ENCODE data around the gene NIPBL.

NIPBL gene

DNA sequence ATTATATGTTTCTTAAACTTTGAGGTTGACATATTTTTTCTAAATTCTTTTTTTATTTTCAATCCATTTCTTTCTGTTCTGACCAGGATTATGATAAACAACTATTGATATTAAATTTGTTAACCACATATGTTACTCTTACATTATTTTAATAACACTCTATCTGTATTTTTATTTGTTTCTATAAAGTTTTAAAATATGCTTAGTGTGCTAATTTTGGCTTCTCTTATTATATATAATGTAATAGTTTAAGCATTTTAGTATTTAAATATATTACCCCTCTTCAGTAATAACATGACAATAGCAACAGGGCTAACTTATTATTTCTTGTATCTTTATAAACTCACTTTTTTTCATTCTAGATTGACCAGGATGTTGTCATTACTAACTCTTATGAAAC, 137.8 kb downstream of the NIPBL start:
- ATAC-seq (replicated peaks) (no peak), DNase-seq (no peak)
- no peaks in the 10 kb centered on the region for H3K27me3 Mint-ChIP-seq
- peaks cover 15 to 26% of the 10 kb centered on the region in 2 donors for H3K36me3 Mint-ChIP-seq
- no peaks in the 10 kb centered on the region for H3K9me3 Mint-ChIP-seq
- H3K4me1 Mint-ChIP-seq: no peaks in the 10 kb centered on the region
- H3K4me3 Mint-ChIP-seq: no peak overlapping the region
- no peak overlapping the region for H3K27ac Mint-ChIP-seq

DNA sequence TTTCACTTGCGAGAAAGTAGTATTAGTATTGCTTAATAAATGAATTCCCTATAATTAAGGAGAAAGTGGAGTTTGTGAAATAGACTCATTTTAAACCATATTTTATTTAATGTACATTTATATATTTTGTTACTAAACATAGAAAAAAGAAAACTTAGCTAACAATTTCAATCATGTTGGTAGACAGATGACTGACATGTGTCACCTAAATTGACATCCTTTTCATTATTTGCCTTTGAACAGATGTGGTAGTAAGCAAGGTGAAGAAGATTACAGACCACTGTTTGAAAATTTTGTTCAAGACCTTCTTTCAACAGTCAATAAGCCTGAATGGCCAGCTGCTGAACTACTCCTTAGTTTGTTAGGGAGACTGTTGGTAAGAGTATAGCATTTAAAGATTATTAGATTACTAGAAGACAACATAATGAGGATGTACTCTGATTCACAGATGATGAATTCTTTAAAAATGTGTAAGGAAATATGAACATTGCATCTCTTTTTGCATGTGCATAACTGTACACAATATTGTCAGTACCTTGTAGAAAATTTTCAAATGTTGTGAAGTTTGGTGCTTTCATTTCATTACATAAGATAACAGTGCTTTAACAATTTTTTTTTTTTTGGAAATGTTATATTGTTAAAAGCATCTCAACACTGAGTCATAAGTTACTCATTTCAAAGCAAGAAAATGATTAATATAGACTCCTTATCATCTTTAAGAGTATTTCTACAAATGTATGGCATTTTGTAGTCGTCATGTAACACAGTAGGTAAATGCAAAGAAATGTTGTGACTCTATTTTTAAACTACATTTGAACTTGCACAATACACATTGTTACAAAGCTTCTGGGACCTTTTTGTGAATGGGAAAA, 139.5 kb downstream of the NIPBL start:
- Mint-ChIP-seq H3K36me3 (peaks cover 16 to 32% of the 10 kb centered on the region in 2 donors), H3K4me1 (no peaks in the 10 kb centered on the region), H3K27ac (no peak overlapping the region), H3K27me3 (no peaks in the 10 kb centered on the region), H3K9me3 (no peaks in the 10 kb centered on the region), H3K4me3 (no peak overlapping the region)
- no peak for DNase-seq
- ATAC-seq (replicated peaks): no peak

DNA sequence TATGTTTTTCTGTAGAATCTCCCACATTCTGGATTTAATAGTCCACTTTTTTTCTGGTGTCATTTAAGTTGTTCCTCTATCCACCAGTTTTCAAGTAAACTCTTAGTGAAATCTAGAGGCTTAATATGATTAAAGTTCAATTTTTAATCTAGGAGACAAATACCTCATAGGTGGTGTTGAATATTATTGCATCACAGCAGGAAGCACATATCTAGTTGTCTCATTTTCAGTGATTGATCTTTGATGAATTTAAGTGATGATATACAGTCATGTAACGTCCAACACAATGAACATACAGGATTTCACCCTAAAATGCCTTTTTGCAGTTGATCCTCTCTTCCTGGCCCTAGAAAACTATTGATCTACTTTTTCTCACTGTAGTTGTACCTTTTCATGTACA, 152.3 kb downstream of the NIPBL start:
- H3K36me3 Mint-ChIP-seq: peaks cover 16 to 28% of the 10 kb centered on the region in 2 donors

GRCh38 chr5:37029436-37029835, 152.9 kb downstream of the NIPBL start:
- Mint-ChIP-seq H3K36me3 (peaks cover 20 to 29% of the 10 kb centered on the region in 2 donors), H3K9me3 (no peaks in the 10 kb centered on the region), H3K27ac (no peak overlapping the region), H3K4me1 (peaks cover 0 to 4% of the 10 kb centered on the region in 2 donors), H3K4me3 (no peak overlapping the region), H3K27me3 (no peaks in the 10 kb centered on the region)
- ATAC-seq (replicated peaks): no peak
- DNase-seq: no peak

More for the DNA sequence above, 152.3 kb downstream of the NIPBL start:
- ATAC-seq (replicated peaks) (no peak), DNase-seq (no peak)
- Mint-ChIP-seq H3K27me3 (no peaks in the 10 kb centered on the region), H3K4me3 (no peak overlapping the region), H3K4me1 (no peaks in the 10 kb centered on the region), H3K27ac (no peak overlapping the region), H3K9me3 (no peaks in the 10 kb centered on the region)

- ATAC-seq (replicated peaks): peak in 1 of 2 donors; percentile 45
- Mint-ChIP-seq H3K27ac (peak overlapping the region; percentile 71), H3K36me3 (peaks cover 21% of the 10 kb centered on the region in 2 donors), H3K4me1 (peaks cover 6 to 19% of the 10 kb centered on the region in 2 donors), H3K27me3 (no peaks in the 10 kb centered on the region), H3K9me3 (no peaks in the 10 kb centered on the region), H3K4me3 (no peak overlapping the region)
- no peak for DNase-seq
These were observed 158.4 kb downstream of the NIPBL start for GRCh38 chr5:37034955-37035354.

- DNase-seq (no peak), ATAC-seq (replicated peaks) (no peak)
- H3K27ac Mint-ChIP-seq: peak overlapping the region; percentile 31
- peaks cover 17 to 23% of the 10 kb centered on the region in 2 donors for H3K36me3 Mint-ChIP-seq
- H3K27me3 Mint-ChIP-seq: no peaks in the 10 kb centered on the region
- no peaks in the 10 kb centered on the region for H3K9me3 Mint-ChIP-seq
- peak overlapping the region in 1 of 2 donors; percentile 7 for H3K4me3 Mint-ChIP-seq
- peaks cover 6 to 19% of the 10 kb centered on the region in 2 donors for H3K4me1 Mint-ChIP-seq
These were observed 161.3 kb downstream of the NIPBL start for GRCh38 chr5:37037840-37038239.

- Mint-ChIP-seq H3K9me3 (no peaks in the 10 kb centered on the region), H3K4me1 (peaks cover 6 to 13% of the 10 kb centered on the region in 2 donors)
These were observed 163.3 kb downstream of the NIPBL start for GRCh38 chr5:37039824-37040223.

DNA sequence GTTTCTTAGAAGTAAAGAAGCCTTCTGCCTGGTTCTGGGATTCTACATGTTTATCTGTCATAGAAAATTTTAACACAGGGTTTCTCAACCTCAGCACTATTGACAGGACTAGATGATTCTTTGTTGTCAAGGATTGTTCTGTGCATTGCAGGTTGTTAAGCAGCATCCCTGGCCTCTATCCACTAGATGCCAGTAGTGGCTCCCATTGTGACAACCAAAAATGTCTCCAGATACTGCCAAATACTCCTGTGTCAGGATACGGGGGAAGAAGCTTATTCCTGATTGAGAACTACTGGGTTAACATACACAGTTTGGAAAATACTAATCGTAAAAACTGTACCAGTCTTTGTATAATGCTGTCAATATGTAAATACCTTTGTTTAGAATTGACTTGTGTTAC, 167.1 kb downstream of the NIPBL start:
- H3K4me3 Mint-ChIP-seq: no peak overlapping the region
- ATAC-seq (replicated peaks): no peak
- no peaks in the 10 kb centered on the region for H3K27me3 Mint-ChIP-seq
- H3K4me1 Mint-ChIP-seq: no peaks in the 10 kb centered on the region
- no peak overlapping the region for H3K27ac Mint-ChIP-seq
- DNase-seq: no peak
- H3K9me3 Mint-ChIP-seq: no peaks in the 10 kb centered on the region
- H3K36me3 Mint-ChIP-seq: peaks cover 5 to 10% of the 10 kb centered on the region in 2 donors

More at GRCh38 chr5:37039824-37040223, 163.3 kb downstream of the NIPBL start:
- H3K27ac Mint-ChIP-seq: no peak overlapping the region
- DNase-seq (no peak), ATAC-seq (replicated peaks) (peak; percentile 55 to 65)
- H3K36me3 Mint-ChIP-seq: peaks cover 12 to 13% of the 10 kb centered on the region in 2 donors
- no peak overlapping the region for H3K4me3 Mint-ChIP-seq
- H3K27me3 Mint-ChIP-seq: no peaks in the 10 kb centered on the region

DNA sequence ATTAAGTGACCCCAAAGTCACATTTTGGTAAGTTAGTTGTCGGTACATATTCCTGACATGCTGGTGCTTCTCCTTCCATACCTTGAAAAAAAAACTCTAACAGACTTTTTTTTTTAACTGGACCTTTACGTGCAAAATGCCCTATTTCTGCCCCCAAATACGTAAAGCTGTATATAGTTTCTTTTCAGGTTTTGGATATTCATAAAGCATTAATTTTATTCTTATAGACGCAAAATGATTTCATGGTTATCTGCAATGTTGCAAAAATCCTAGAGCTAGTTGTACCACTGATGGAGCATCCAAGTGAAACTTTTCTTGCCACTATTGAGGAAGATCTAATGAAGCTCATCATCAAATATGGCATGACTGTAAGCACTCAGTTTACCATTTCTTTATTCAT, 167.6 kb downstream of the NIPBL start:
- no peaks in the 10 kb centered on the region for H3K9me3 Mint-ChIP-seq
- H3K4me3 Mint-ChIP-seq: no peak overlapping the region
- H3K27ac Mint-ChIP-seq: no peak overlapping the region
- ATAC-seq (replicated peaks): no peak
- H3K4me1 Mint-ChIP-seq: no peaks in the 10 kb centered on the region
- H3K36me3 Mint-ChIP-seq: peaks cover 7 to 13% of the 10 kb centered on the region in 2 donors
- no peaks in the 10 kb centered on the region for H3K27me3 Mint-ChIP-seq
- DNase-seq: no peak

DNA sequence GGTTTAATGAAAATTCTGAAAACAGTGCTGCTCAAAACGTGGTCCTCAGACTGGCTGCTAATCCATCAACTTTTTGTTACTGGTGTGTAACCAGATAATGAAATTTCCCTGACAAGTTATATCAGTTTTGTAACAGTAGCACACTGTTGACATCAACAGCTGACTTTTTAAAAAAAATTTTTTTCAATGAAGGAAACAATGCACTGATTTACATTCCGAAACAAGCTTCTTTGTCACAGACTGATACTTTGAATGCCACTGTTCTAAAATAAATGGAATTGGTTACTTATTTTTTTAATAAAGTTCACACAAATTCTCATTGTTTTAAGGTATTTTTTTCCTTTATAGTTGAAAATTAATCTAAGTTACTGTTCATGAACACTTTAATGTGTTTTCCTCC, 169.1 kb downstream of the NIPBL start:
- no peaks in the 10 kb centered on the region for H3K27me3 Mint-ChIP-seq
- DNase-seq: no peak
- no peak overlapping the region for H3K27ac Mint-ChIP-seq
- no peaks in the 10 kb centered on the region for H3K4me1 Mint-ChIP-seq
- peaks cover 11 to 19% of the 10 kb centered on the region in 2 donors for H3K36me3 Mint-ChIP-seq
- ATAC-seq (replicated peaks): no peak
- no peaks in the 10 kb centered on the region for H3K9me3 Mint-ChIP-seq
- H3K4me3 Mint-ChIP-seq: no peak overlapping the region

DNA sequence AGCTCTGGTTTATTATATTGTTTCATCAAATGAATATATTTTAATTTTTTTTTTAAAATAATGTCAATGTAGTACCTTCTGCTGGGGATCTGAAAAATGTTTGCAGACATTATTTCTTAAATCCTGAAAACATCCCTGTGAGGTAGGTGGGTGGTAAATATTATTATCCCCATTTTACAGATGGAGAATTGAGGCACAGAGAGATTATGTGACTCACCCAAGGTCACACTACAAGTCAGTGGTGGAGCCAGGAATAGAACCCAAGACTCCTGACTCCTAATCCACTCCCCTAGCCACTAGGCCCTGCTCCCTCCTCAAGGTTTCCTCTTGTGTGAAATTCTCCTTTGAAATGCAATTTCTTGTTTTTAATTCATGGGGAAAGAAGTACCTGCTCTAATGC, 171.4 kb downstream of the NIPBL start:
- Mint-ChIP-seq H3K36me3 (peaks cover 13 to 24% of the 10 kb centered on the region in 2 donors), H3K4me3 (no peak overlapping the region), H3K4me1 (no peaks in the 10 kb centered on the region), H3K9me3 (no peaks in the 10 kb centered on the region), H3K27ac (no peak overlapping the region), H3K27me3 (no peaks in the 10 kb centered on the region)
- no peak for ATAC-seq (replicated peaks)
- no peak for DNase-seq

- Mint-ChIP-seq H3K36me3 (peaks cover 24 to 35% of the 10 kb centered on the region in 2 donors), H3K27me3 (no peaks in the 10 kb centered on the region), H3K4me1 (no peaks in the 10 kb centered on the region), H3K9me3 (no peaks in the 10 kb centered on the region), H3K27ac (peak overlapping the region; percentile 57), H3K4me3 (no peak overlapping the region)
- ATAC-seq (replicated peaks) (no peak), DNase-seq (no peak)
These were observed 177.8 kb downstream of the NIPBL start for GRCh38 chr5:37054391-37054790.

GRCh38 chr5:37055383-37055990, 178.9 kb downstream of the NIPBL start:
- no peak for ATAC-seq (replicated peaks)
- Mint-ChIP-seq H3K4me3 (no peak overlapping the region), H3K9me3 (no peaks in the 10 kb centered on the region), H3K27ac (no peak overlapping the region), H3K4me1 (no peaks in the 10 kb centered on the region), H3K36me3 (peaks cover 26 to 40% of the 10 kb centered on the region in 2 donors), H3K27me3 (no peaks in the 10 kb centered on the region)
- DNase-seq: no peak

DNA sequence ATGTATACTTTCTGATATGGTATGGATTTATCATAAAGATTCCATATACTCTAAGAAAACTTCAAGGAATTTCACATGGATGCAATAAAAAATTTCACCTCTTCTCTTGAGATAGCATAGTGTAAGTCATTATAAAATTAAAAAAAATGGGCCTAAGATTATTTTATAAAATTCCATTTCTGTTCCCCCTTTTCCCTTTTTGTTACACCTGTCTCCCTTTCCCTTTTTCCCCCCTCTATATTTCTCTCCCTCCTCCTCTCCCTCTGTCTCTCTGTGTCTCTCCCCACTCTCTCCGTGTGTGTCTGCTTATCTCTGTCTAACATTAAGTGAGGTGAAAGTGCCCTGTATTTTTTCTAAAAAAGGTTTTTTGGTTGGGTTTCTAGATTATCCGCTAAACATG, 180.2 kb downstream of the NIPBL start:
- Mint-ChIP-seq H3K4me1 (no peaks in the 10 kb centered on the region), H3K9me3 (no peaks in the 10 kb centered on the region), H3K36me3 (peaks cover 25 to 36% of the 10 kb centered on the region in 2 donors), H3K4me3 (no peak overlapping the region), H3K27me3 (no peaks in the 10 kb centered on the region), H3K27ac (no peak overlapping the region)
- DNase-seq (no peak), ATAC-seq (replicated peaks) (no peak)

GRCh38 chr5:37060030-37060429, 183.5 kb downstream of the NIPBL start:
- ATAC-seq (replicated peaks): no peak

More at GRCh38 chr5:37060030-37060429, 183.5 kb downstream of the NIPBL start:
- no peak for DNase-seq
- no peaks in the 10 kb centered on the region for H3K4me1 Mint-ChIP-seq
- H3K4me3 Mint-ChIP-seq: no peak overlapping the region
- H3K9me3 Mint-ChIP-seq: no peaks in the 10 kb centered on the region
- H3K27ac Mint-ChIP-seq: peak overlapping the region; percentile 28
- H3K36me3 Mint-ChIP-seq: peaks cover 23 to 33% of the 10 kb centered on the region in 2 donors
- H3K27me3 Mint-ChIP-seq: no peaks in the 10 kb centered on the region

Measured in stimulated activated naive B cell treated with anti-CD40 and anti-IgM and Interleukin-4, amounts not matched to agents 10 μg/mL and 1 μg/mL and 100 μg/mL, for 72 hours (primary cell).